Mucosa of descending colon (tissue), 3 donors: ENCODE measurements around the gene TBX19. TPM values are rescaled to one million over a fixed set of nuclear protein-coding genes. Genes with fewer than 3 reads are reported as not detected.
"Not testable (repeated sequence)": the region's sequence is repeated elsewhere in the genome, so short reads cannot be mapped to it uniquely, and the experiment has no call there.

Source experiments
- ATAC-seq: fragments of 200-7000 bp; cut with Tn5 transposase; one replicate; pipeline ENCODE4 v1.9.1; 2020; ENCODE audit warnings: mild to moderate bottlenecking, moderate library complexity
- DNase-seq, 3 donors: peaks; one replicate each; pipeline ENCODE4 v3.0.0-alpha.2; 2020
- H3K36me3 ChIP-seq: fragments of 200-600 bp; one replicate; pipeline ENCODE4 v1.8.0; 2021; ENCODE audit warnings: low read depth, mild to moderate bottlenecking
- H3K4me1 ChIP-seq: fragments of 200-600 bp; one replicate; pipeline ENCODE4 v1.8.0; 2021; ENCODE audit warnings: low read depth, mild to moderate bottlenecking
- H3K4me3 ChIP-seq: fragments of 200-600 bp; one replicate; pipeline ENCODE4 v1.8.0; 2021; ENCODE audit warnings: mild to moderate bottlenecking
- H3K9me3 ChIP-seq: fragments of 200-600 bp; one replicate; pipeline ENCODE4 v1.8.0; 2021; ENCODE audit warnings: mild to moderate bottlenecking
- CTCF ChIP-seq: fragments of 200-600 bp; IDR thresholded peaks from one replicate; pipeline ENCODE4 v1.8.0; 2022; ENCODE audit warnings: antibody characterized with exemption, mild to moderate bottlenecking
- intact Hi-C, 2 donors: fragments of 100-400 bp; cut with DNase I in 1 of 2; cut with micrococcal nuclease in 1 of 2; formaldehyde crosslinking; loops; one replicate each; pipeline versions ENCODE4 v1.11.0 to v1.11.1; 2022; cut with DNase I, micrococcal nuclease
- total RNA-seq, 3 donors: library from RNA; stranded (reverse); fragmentation: NEBNext Ultra II Directional in 2 of 3; extraction: Animal tissue kit (Norgen Biotek cat#: 25700) in 2 of 3; gene quantifications; one replicate each; pipeline versions ENCODE4 v1.2.1 to v1.2.4, GENCODE V29; 2021 to 2023
- donor health status: DM: no; HTN: no; CAD: no; lungs with moderate emphysema.
- donor health status: DM: no; HTN: no; CAD: no.
- donor health status: DM: no; HTN: yes; CAD: no.

TBX19 gene
- total RNA-seq, 3 donors from 2014 or later: 1.1 to 2.6 (median 2.3) TPM

- DNase-seq: peak in 1 of 3 donors; percentile 13
- intact Hi-C loops: loop anchor here in 1 of 2 donors (10.0 kb wide), 2 partner anchors 227 to 997 kb away; partner anchors contain the start of gene XCL1
- peak; percentile 46 for ATAC-seq
These were observed 67.6 kb downstream of the TBX19 start for GRCh38 chr1:168348146-168348709.

GRCh38 chr1:168354335-168355269, 73.9 kb downstream of the TBX19 start:
- not testable (repeated sequence) for ATAC-seq, H3K4me1 ChIP-seq, DNase-seq

More at GRCh38 chr1:168348146-168348709, 67.6 kb downstream of the TBX19 start:
- Histone ChIP-seq H3K4me3 (no peak overlapping the region), H3K9me3 (no peaks in the 10 kb centered on the region), H3K36me3 (no peaks in the 10 kb centered on the region), H3K4me1 (no peaks in the 10 kb centered on the region)
- TF ChIP-seq CTCF: no peak

GRCh38 chr1:168360151-168361021, 79.7 kb downstream of the TBX19 start:
- Histone ChIP-seq H3K4me3 (no peak overlapping the region), H3K36me3 (no peaks in the 10 kb centered on the region), H3K4me1 (no peaks in the 10 kb centered on the region), H3K9me3 (no peaks in the 10 kb centered on the region)
- DNase-seq (no peak), ATAC-seq (peak; percentile 35)
- intact Hi-C loops: no loop called here
- TF ChIP-seq CTCF: no peak

More at GRCh38 chr1:168354335-168355269, 73.9 kb downstream of the TBX19 start:
- H3K9me3 ChIP-seq, intact Hi-C loops, H3K36me3 ChIP-seq, H3K4me3 ChIP-seq: not testable (repeated sequence)

GRCh38 chr1:168361252-168361651, 80.6 kb downstream of the TBX19 start:
- no peak for TF ChIP-seq CTCF
- Histone ChIP-seq H3K4me1 (no peaks in the 10 kb centered on the region), H3K4me3 (no peak overlapping the region), H3K36me3 (no peaks in the 10 kb centered on the region), H3K9me3 (no peaks in the 10 kb centered on the region)
- DNase-seq (no peak), ATAC-seq (no peak)
- intact Hi-C loops: no loop called here

GRCh38 chr1:168362991-168363390, 82.3 kb downstream of the TBX19 start:
- no peaks in the 10 kb centered on the region for H3K9me3 ChIP-seq
- no peak for DNase-seq
- H3K4me3 ChIP-seq: no peak overlapping the region
- H3K4me1 ChIP-seq: no peaks in the 10 kb centered on the region
- ATAC-seq: peak; percentile 79
- intact Hi-C loops: no loop called here
- no peaks in the 10 kb centered on the region for H3K36me3 ChIP-seq
- no peak for TF ChIP-seq CTCF

Other genes with a start within 250 kb of the TBX19 start
- 10 to 100 TPM in 1 of 3 donors, 1 to 10 TPM in 2; 2.2 to 13.1 (median 4.2) TPM for gene GPR161, start 143.9 kb upstream of the TBX19 start, total RNA-seq
- gene TIPRL, start 101.9 kb upstream of the TBX19 start, total RNA-seq: 10 to 100 TPM; 30.1 to 37.4 (median 33.5) TPM
- gene SFT2D2, start 54.9 kb upstream of the TBX19 start, total RNA-seq: 10 to 100 TPM; 62.0 to 87.0 (median 70.6) TPM